MCF 10A (cell line): ENCODE measurements around the gene PSMA2. TPM values are rescaled to one million over a fixed set of nuclear protein-coding genes. Genes with fewer than 3 reads are reported as not detected.
A peak's percentile ranks its signal among the peaks of the same experiment; 100 is the strongest.
"Not testable (repeated sequence)": the region's sequence is repeated elsewhere in the genome, so short reads cannot be mapped to it uniquely, and the experiment has no call there.

Source experiments
- BruUV-seq: library from RNA; stranded (reverse); fragments of 400-500 nt; replicated peaks from 2 replicates; lab custom pipeline; 2021; lab: Mats Ljungman, UMichigan
- CTCF ChIA-PET: fragments of 300-600 bp; sonication (Branson Sonifier 250); formaldehyde crosslinking; extraction: SDS; loops from one replicate; lab custom pipeline; 2021; ENCODE audit warnings: antibody characterized with exemption, inconsistent platforms; lab: Yijun Ruan, JAX
- POLR2A ChIA-PET: fragments of 300-600, 350-650 bp; sonication (Branson Sonifier 250); formaldehyde crosslinking; extraction: SDS; loops from one replicate; lab custom pipeline; 2020; ENCODE audit warnings: antibody characterized with exemption, inconsistent platforms; lab: Yijun Ruan, JAX
- DNase-seq: peaks from one replicate; pipeline ENCODE4 v3.0.0-alpha.2; 2018; ENCODE audit not compliant: unreplicated experiment
- H3K27ac Mint-ChIP-seq: one replicate; pipeline ENCODE4 v1.8.0; 2022; ENCODE audit warnings: mild to moderate bottlenecking, low read depth, mixed read lengths; ENCODE audit not compliant: unreplicated experiment
- H3K27me3 Mint-ChIP-seq: one replicate; pipeline ENCODE4 v1.8.0; 2022; ENCODE audit warnings: mixed read lengths; ENCODE audit not compliant: insufficient read depth, unreplicated experiment
- H3K36me3 Mint-ChIP-seq: one replicate; pipeline ENCODE4 v1.8.0; 2022; ENCODE audit warnings: mild to moderate bottlenecking, moderate library complexity, mixed read lengths; ENCODE audit not compliant: insufficient read depth, unreplicated experiment
- H3K4me1 Mint-ChIP-seq: one replicate; pipeline ENCODE4 v1.8.0; 2022; ENCODE audit warnings: mixed read lengths; ENCODE audit not compliant: insufficient read depth, unreplicated experiment
- H3K4me3 Mint-ChIP-seq: one replicate; pipeline ENCODE4 v1.8.0; 2022; ENCODE audit warnings: mild to moderate bottlenecking, moderate library complexity, mixed read lengths; ENCODE audit not compliant: unreplicated experiment
- H3K9me3 Mint-ChIP-seq: one replicate; pipeline ENCODE4 v1.8.0; 2022; ENCODE audit warnings: mixed read lengths; ENCODE audit not compliant: unreplicated experiment
- intact Hi-C: fragments of 100-400 bp; cut with micrococcal nuclease; formaldehyde crosslinking; loops from 2 replicates; pipeline ENCODE4 v1.14.1; 2022
- total RNA-seq: library from RNA; stranded (reverse); gene quantifications from 2 replicates; pipeline ENCODE4 v1.2.3, GENCODE V29; 2022
- TF ChIP-seq, protein P1 (sequence below): fragments of 200-600 bp; IDR thresholded peaks from one replicate; pipeline ENCODE4 v1.8.0; 2022; ENCODE audit warnings: antibody characterized with exemption, mild to moderate bottlenecking; ENCODE audit not compliant: unreplicated experiment

Gene PSMA2
- total RNA-seq, 1 experiment from 2014 or later = 73.8 TPM

DNA sequence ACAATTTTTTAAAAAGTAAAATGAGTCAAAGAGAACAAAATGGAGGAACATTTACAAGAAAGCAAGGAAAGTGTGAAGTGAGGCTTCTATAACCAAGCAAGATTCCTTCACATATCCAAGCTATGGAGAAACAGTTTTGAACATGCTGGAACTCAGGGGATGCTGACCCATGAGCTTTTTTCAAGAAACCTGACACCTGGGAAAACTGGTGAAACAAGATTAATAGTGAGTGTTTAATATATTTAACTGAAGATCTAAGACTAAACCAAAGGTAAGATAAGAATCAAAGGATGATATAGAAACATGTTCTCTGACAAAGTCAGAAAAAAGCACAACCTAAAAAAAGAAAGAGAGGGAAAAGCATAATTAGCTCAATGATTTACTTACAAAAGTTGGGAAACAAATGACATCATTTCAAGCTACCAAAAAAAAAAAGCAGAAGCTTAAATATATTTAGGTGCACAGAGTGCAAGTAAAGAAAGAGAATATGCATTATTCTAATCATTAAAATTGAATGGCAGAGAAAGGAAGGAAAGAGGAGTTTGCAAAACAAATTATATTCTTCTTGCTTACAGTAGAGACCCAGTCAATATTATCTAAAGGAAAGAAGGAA is 45.0 kb downstream of the PSMA2 start:
- ChIA-PET POLR2A (interaction anchor here (0.7 to 1.5 kb wide), 4 partner anchors 22 to 946 kb away, joined by 4 to 5 read pairs (median 4); partner anchors contain the start of genes MRPL32 and PSMA2), CTCF (interaction anchor here (0.6 to 3.4 kb wide), 12 partner anchors 10 to 946 kb away, joined by 3 to 19 read pairs (median 3); no protein-coding TSS in a partner anchor)
- no peaks in the 10 kb centered on the region for H3K9me3 Mint-ChIP-seq
- no peak overlapping the region for H3K27ac Mint-ChIP-seq
- no peak for DNase-seq
- no peak overlapping the region for H3K4me3 Mint-ChIP-seq
- H3K4me1 Mint-ChIP-seq = peaks cover 9% of the 10 kb centered on the region
- BruUV-seq = no TSS peak
- H3K36me3 Mint-ChIP-seq = no peaks in the 10 kb centered on the region
- H3K27me3 Mint-ChIP-seq = no peaks in the 10 kb centered on the region
- intact Hi-C loops = loop anchor here (10.0 kb wide), 2 partner anchors 312 to 612 kb away; no protein-coding TSS in a partner anchor
- TF ChIP-seq, protein P1, sequence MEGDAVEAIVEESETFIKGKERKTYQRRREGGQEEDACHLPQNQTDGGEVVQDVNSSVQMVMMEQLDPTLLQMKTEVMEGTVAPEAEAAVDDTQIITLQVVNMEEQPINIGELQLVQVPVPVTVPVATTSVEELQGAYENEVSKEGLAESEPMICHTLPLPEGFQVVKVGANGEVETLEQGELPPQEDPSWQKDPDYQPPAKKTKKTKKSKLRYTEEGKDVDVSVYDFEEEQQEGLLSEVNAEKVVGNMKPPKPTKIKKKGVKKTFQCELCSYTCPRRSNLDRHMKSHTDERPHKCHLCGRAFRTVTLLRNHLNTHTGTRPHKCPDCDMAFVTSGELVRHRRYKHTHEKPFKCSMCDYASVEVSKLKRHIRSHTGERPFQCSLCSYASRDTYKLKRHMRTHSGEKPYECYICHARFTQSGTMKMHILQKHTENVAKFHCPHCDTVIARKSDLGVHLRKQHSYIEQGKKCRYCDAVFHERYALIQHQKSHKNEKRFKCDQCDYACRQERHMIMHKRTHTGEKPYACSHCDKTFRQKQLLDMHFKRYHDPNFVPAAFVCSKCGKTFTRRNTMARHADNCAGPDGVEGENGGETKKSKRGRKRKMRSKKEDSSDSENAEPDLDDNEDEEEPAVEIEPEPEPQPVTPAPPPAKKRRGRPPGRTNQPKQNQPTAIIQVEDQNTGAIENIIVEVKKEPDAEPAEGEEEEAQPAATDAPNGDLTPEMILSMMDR = no peak

DNA sequence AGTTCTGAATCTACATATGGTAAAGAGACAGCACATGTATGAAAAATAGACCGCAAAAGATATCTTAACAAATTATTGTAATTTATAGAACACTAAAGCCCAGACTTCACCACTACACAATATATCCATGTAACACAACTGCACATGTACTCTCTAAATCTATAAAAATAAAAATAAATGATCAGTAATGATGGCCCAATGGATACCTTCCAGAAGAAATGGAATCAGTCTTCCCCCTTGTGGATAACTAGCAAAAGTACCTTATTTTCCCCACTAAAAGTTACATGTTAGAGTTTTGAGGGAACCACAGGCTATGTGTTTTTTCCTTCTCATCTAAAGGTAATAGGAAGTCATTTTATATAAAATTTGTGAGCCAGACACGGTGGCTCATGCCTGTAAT is 45.8 kb downstream of the PSMA2 start:
- POLR2A ChIA-PET = interaction anchor here (1.5 kb wide), 2 partner anchors 24 to 945 kb away, joined by 4 read pairs; no protein-coding TSS in a partner anchor
- TF ChIP-seq, protein P1 = peak; percentile 56
- intact Hi-C loops = loop anchor here (10.0 kb wide), 2 partner anchors 311 to 611 kb away; no protein-coding TSS in a partner anchor
- Mint-ChIP-seq H3K4me1 (peaks cover 9% of the 10 kb centered on the region), H3K4me3 (no peak overlapping the region), H3K27ac (no peak overlapping the region), H3K9me3 (no peaks in the 10 kb centered on the region), H3K36me3 (no peaks in the 10 kb centered on the region), H3K27me3 (no peaks in the 10 kb centered on the region)
- peak; percentile 42 for DNase-seq
- no TSS peak for BruUV-seq
- CTCF ChIA-PET = interaction anchor here (0.6 to 3.4 kb wide), 7 partner anchors 9 to 945 kb away, joined by 3 to 19 read pairs (median 4); no protein-coding TSS in a partner anchor

DNA sequence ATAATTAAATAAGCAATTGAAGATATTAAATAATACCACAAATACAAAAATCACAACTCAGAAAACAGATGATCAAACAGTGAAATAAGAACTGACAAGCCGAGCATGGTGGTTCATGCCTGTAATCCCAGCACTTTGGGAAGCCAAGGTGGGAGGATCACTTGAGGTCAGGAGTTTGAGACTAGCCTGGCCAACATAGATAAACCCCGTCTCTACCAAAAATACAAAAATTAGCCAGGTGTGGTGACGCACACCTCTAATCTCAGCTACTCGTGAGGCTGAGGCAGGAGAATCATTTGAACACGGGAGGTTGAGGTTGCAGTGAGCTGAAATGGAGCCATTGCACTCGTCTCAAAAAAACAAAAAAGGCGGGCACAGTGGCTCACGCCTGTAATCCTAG is 46.8 kb downstream of the PSMA2 start:
- H3K27me3 Mint-ChIP-seq, BruUV-seq, H3K27ac Mint-ChIP-seq, DNase-seq, H3K4me3 Mint-ChIP-seq, H3K36me3 Mint-ChIP-seq, H3K4me1 Mint-ChIP-seq, H3K9me3 Mint-ChIP-seq: not testable (repeated sequence)
- intact Hi-C loops = loop anchor here (10.0 kb wide), 2 partner anchors 310 to 610 kb away; no protein-coding TSS in a partner anchor
- ChIA-PET POLR2A (interaction anchor here (0.7 kb wide), 1 partner anchor 552 kb away, joined by 4 read pairs; no protein-coding TSS in a partner anchor), CTCF (interaction anchor here (0.6 to 5.4 kb wide), 5 partner anchors 8 to 1033 kb away, joined by 3 to 50 read pairs (median 3); no protein-coding TSS in a partner anchor)

DNA sequence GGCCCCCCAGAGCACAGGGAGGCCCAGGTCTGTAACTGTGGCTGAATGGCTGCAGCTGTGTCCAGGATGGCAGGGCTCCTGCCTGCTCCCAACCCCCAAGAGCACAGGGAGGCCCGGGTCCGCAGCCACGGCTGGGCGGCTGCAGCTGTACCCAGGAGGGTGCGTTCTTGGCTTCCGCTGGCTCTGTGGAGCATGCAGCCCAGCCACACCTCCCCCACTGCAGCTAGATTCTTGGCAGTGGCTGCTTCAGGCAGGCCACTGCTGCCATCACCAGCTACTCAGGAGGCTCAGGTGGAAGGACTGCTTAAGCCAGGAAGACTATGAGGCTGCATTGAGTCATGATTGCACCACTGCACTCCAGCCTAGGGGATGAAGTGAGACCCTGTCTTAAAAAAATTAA is 48.0 kb downstream of the PSMA2 start:
- no peaks in the 10 kb centered on the region for H3K36me3 Mint-ChIP-seq
- peaks cover 9% of the 10 kb centered on the region for H3K4me1 Mint-ChIP-seq
- H3K9me3 Mint-ChIP-seq = no peaks in the 10 kb centered on the region
- H3K4me3 Mint-ChIP-seq = no peak overlapping the region
- no peaks in the 10 kb centered on the region for H3K27me3 Mint-ChIP-seq
- DNase-seq = peak; percentile 95
- BruUV-seq = no TSS peak
- ChIA-PET POLR2A (interaction anchor here (0.6 to 1.5 kb wide), 3 partner anchors 27 to 47 kb away, joined by 3 to 4 read pairs (median 3); partner anchors contain the start of genes C7orf25 and PSMA2), CTCF (interaction anchor here (0.5 to 5.4 kb wide), 3 partner anchors 51 to 942 kb away, joined by 3 to 50 read pairs (median 3); no protein-coding TSS in a partner anchor)
- TF ChIP-seq, protein P1 = no peak
- H3K27ac Mint-ChIP-seq = no peak overlapping the region
- intact Hi-C loops = loop anchor here (10.0 kb wide), 2 partner anchors 309 to 609 kb away; no protein-coding TSS in a partner anchor
